MM.1S (cell line): ENCODE results near the gene CRYZL1.
A peak's percentile ranks its signal among the peaks of the same experiment; 100 is the strongest.

Experiments used
- DNase-seq: peaks from one replicate; pipeline ENCODE4 v3.0.0-alpha.2; 2015
- H2AFZ ChIP-seq: fragments of 300-600 bp; sonication (generic); 2 replicates; pipeline ENCODE4 v1.6.0; 2016; ENCODE audit warnings: antibody characterized with exemption, low read length
- H3F3A ChIP-seq: fragments of 300-600 bp; sonication (generic); 2 replicates; pipeline ENCODE4 v1.6.1; 2016; ENCODE audit warnings: mild to moderate bottlenecking, antibody characterized with exemption, low read length, moderate library complexity, mixed read lengths; ENCODE audit not compliant: insufficient read depth
- H3K27ac ChIP-seq: fragments of 300-600 bp; sonication (generic); 2 replicates; pipeline ENCODE4 v1.5.1; 2016; ENCODE audit warnings: mild to moderate bottlenecking, low read length
- H3K27me3 ChIP-seq: fragments of 300-600 bp; sonication (generic); replicated peaks from 2 replicates; pipeline ENCODE4 v1.6.0; 2016; ENCODE audit warnings: low read length; ENCODE audit not compliant: insufficient read depth
- H3K36me3 ChIP-seq: fragments of 300-600 bp; sonication (generic); replicated peaks from 2 replicates; pipeline ENCODE4 v1.6.1; 2016; ENCODE audit warnings: mild to moderate bottlenecking, low read length, mixed read lengths; ENCODE audit not compliant: insufficient read depth
- H3K4me1 ChIP-seq: fragments of 300-600 bp; sonication (generic); 2 replicates; pipeline ENCODE4 v1.6.1; 2016; ENCODE audit warnings: low read length, mixed read lengths
- H3K4me2 ChIP-seq: fragments of 300-600 bp; sonication (generic); 2 replicates; pipeline ENCODE4 v1.6.0; 2016; ENCODE audit warnings: low read depth, low read length
- H3K4me3 ChIP-seq: fragments of 300-600 bp; sonication (generic); 2 replicates; pipeline ENCODE4 v1.5.1; 2016; ENCODE audit warnings: low read length, mixed read lengths
- H3K79me2 ChIP-seq: fragments of 300-600 bp; sonication (generic); 2 replicates; pipeline ENCODE4 v1.6.1; 2016; ENCODE audit warnings: mixed run types, low read length, mixed read lengths
- H3K9ac ChIP-seq: fragments of 300-600 bp; sonication (generic); 2 replicates; pipeline ENCODE4 v1.6.1; 2016; ENCODE audit warnings: low read length, mixed read lengths
- H3K9me2 ChIP-seq: fragments of 300-600 bp; sonication (generic); replicated peaks from 2 replicates; pipeline ENCODE4 v1.6.1; 2016; ENCODE audit warnings: mild to moderate bottlenecking, low read length, mixed read lengths; ENCODE audit not compliant: insufficient read depth
- H3K9me3 ChIP-seq: fragments of 300-600 bp; sonication (generic); replicated peaks from 2 replicates; pipeline ENCODE4 v1.6.1; 2016; ENCODE audit warnings: mild to moderate bottlenecking, low read length, mixed read lengths; ENCODE audit not compliant: insufficient read depth
- H4K20me1 ChIP-seq: fragments of 300-600 bp; sonication (generic); 2 replicates; pipeline ENCODE4 v1.6.1; 2016; ENCODE audit warnings: mild to moderate bottlenecking, low read length, moderate library complexity, mixed read lengths; ENCODE audit not compliant: insufficient read depth
- CTCF ChIP-seq: fragments of 300-600 bp; sonication (generic); IDR thresholded peaks from 2 replicates; pipeline ENCODE4 v1.5.1; 2016; ENCODE audit warnings: antibody characterized with exemption, low read length, mixed read lengths
- EZH2 ChIP-seq: fragments of 300-600 bp; sonication (generic); optimal IDR thresholded peaks from 2 replicates; pipeline ENCODE3; 2017; ENCODE audit warnings: low read depth, mild to moderate bottlenecking, antibody characterized with exemption, low read length, mixed read lengths
- EZH2phosphoT487 ChIP-seq: fragments of 300-600 bp; sonication (generic); IDR thresholded peaks from 2 replicates; pipeline ENCODE4 v1.6.1; 2018; ENCODE audit warnings: antibody characterized with exemption, low read length

Gene CRYZL1

GRCh38 chr21:33684068-33684467, 42.5 kb upstream of the CRYZL1 start:
- Histone ChIP-seq H3K4me2 (peak overlapping the region; percentile 84), H3K4me1 (peaks cover 35% of the 10 kb centered on the region), H3F3A (peaks cover 25% of the 10 kb centered on the region), H3K79me2 (peaks cover 68% of the 10 kb centered on the region), H3K9me3 (no peaks in the 10 kb centered on the region), H3K36me3 (no peaks in the 10 kb centered on the region), H3K9me2 (no peaks in the 10 kb centered on the region), H4K20me1 (no peaks in the 10 kb centered on the region), H2AFZ (no peak overlapping the region), H3K27ac (peak overlapping the region; percentile 83; the same call in 1 of the 2 replicates), H3K4me3 (no peak overlapping the region), H3K27me3 (no peaks in the 10 kb centered on the region), H3K9ac (no peak overlapping the region)
- no peak for TF ChIP-seq EZH2phosphoT487
- TF ChIP-seq EZH2 = no peak
- TF ChIP-seq CTCF = no peak
- DNase-seq = no peak

GRCh38 chr21:33682992-33683627, 41.6 kb upstream of the CRYZL1 start:
- H3K36me3 ChIP-seq = no peaks in the 10 kb centered on the region
- H3F3A ChIP-seq = peaks cover 25% of the 10 kb centered on the region
- H3K27ac ChIP-seq = no peak overlapping the region
- H4K20me1 ChIP-seq = no peaks in the 10 kb centered on the region
- peaks cover 63% of the 10 kb centered on the region for H3K79me2 ChIP-seq
- H3K4me1 ChIP-seq = peaks cover 30% of the 10 kb centered on the region
- H2AFZ ChIP-seq = no peak overlapping the region
- no peak overlapping the region for H3K4me3 ChIP-seq
- TF ChIP-seq CTCF = no peak
- TF ChIP-seq EZH2 = no peak
- TF ChIP-seq EZH2phosphoT487 = no peak
- H3K27me3 ChIP-seq = no peaks in the 10 kb centered on the region
- H3K9me2 ChIP-seq = no peaks in the 10 kb centered on the region
- H3K9ac ChIP-seq = no peak overlapping the region
- DNase-seq = no peak
- no peaks in the 10 kb centered on the region for H3K9me3 ChIP-seq
- H3K4me2 ChIP-seq = no peak overlapping the region

GRCh38 chr21:33680870-33681269, 39.3 kb upstream of the CRYZL1 start:
- H3K9me2 ChIP-seq = no peaks in the 10 kb centered on the region
- peak; percentile 4 for DNase-seq
- H4K20me1 ChIP-seq = no peaks in the 10 kb centered on the region
- no peaks in the 10 kb centered on the region for H3K27me3 ChIP-seq
- H3K4me1 ChIP-seq = peaks cover 15% of the 10 kb centered on the region
- TF ChIP-seq CTCF (no peak), EZH2phosphoT487 (no peak)
- no peaks in the 10 kb centered on the region for H3K9me3 ChIP-seq
- H3K4me3 ChIP-seq = no peak overlapping the region
- H2AFZ ChIP-seq = no peak overlapping the region
- peaks cover 44% of the 10 kb centered on the region for H3K79me2 ChIP-seq
- peaks cover 19% of the 10 kb centered on the region for H3F3A ChIP-seq
- H3K27ac ChIP-seq = no peak overlapping the region
- no peaks in the 10 kb centered on the region for H3K36me3 ChIP-seq
- no peak overlapping the region for H3K9ac ChIP-seq
- H3K4me2 ChIP-seq = no peak overlapping the region
